IPS DF 6.9 (cell line): Measurements from ENCODE around the gene CACNA1G.

Experiments
- DNase-seq: peaks from one replicate; pipeline ENCODE4 v3.0.0-alpha.2; 2013; ENCODE audit warnings: low read depth, low spot score
- H3K27ac ChIP-seq: one replicate; pipeline ENCODE4 v1.5.1; 2013; ENCODE audit warnings: low read length, control low read depth
- H3K27me3 ChIP-seq: 2 replicates; pipeline ENCODE4 v1.6.1; 2013; ENCODE audit warnings: mild to moderate bottlenecking, low read length; ENCODE audit not compliant: control insufficient read depth, insufficient read depth
- H3K36me3 ChIP-seq: 2 replicates; pipeline ENCODE4 v1.6.1; 2013; ENCODE audit warnings: low read length; ENCODE audit not compliant: control insufficient read depth, insufficient read depth
- H3K4me1 ChIP-seq: 2 replicates; pipeline ENCODE4 v1.6.1; 2013; ENCODE audit warnings: low read length; ENCODE audit not compliant: control insufficient read depth, insufficient read depth
- H3K4me3 ChIP-seq: 2 replicates; pipeline ENCODE4 v1.5.1; 2013; ENCODE audit warnings: mild to moderate bottlenecking, low read length
- H3K9me3 ChIP-seq: 2 replicates; pipeline ENCODE4 v1.6.1; 2013; ENCODE audit warnings: low read length, inconsistent platforms; ENCODE audit not compliant: control insufficient read depth, insufficient read depth
- WGBS: extraction: QIAGEN DNeasy Blood & Tissue Kit; methylation state at CpG from one replicate; pipeline ENCODE4 v1.1.7; 2013; ENCODE audit warnings: mixed read lengths, missing lambda C conversion rate; ENCODE audit not compliant: insufficient read length, insufficient coverage; 5-methylcytosine and 5-hydroxymethylcytosine counted together

Gene CACNA1G

GRCh38 chr17:50586421-50587247 lies 26.1 kb downstream of the CACNA1G start:
- no peaks in the 10 kb centered on the region for H3K9me3 ChIP-seq
- no peaks in the 10 kb centered on the region for H3K27me3 ChIP-seq
- H3K4me1 ChIP-seq, result 0 out of 2 replicates have a peak, but pooled peaks cover 1% of the 10 kb centered on the region
- no CpG with 5 or more reads among the region's 9 CpGs for WGBS
- no peaks in the 10 kb centered on the region for H3K36me3 ChIP-seq
- H3K27ac ChIP-seq, result no peak overlapping the region
- no peak for DNase-seq
- H3K4me3 ChIP-seq, result no peak overlapping the region

- DNase-seq, result no peak
- Histone ChIP-seq H3K4me3 (no peak overlapping the region), H3K4me1 (0 out of 2 replicates have a peak, but pooled peaks cover 1% of the 10 kb centered on the region), H3K27me3 (no peaks in the 10 kb centered on the region), H3K27ac (no peak overlapping the region), H3K9me3 (no peaks in the 10 kb centered on the region), H3K36me3 (no peaks in the 10 kb centered on the region)
- no CpG with 5 or more reads among the region's 9 CpGs for WGBS
These were observed 27.1 kb downstream of the CACNA1G start for GRCh38 chr17:50587571-50587970.

GRCh38 chr17:50588391-50589049 lies 28.0 kb downstream of the CACNA1G start:
- Histone ChIP-seq H3K4me1 (0 out of 2 replicates have a peak, but pooled peaks cover 2% of the 10 kb centered on the region), H3K27ac (no peak overlapping the region), H3K36me3 (no peaks in the 10 kb centered on the region), H3K27me3 (no peaks in the 10 kb centered on the region), H3K4me3 (no peak overlapping the region), H3K9me3 (no peaks in the 10 kb centered on the region)
- DNase-seq, result no peak
- no CpG with 5 or more reads among the region's 18 CpGs for WGBS

GRCh38 chr17:50589095-50589705 lies 28.7 kb downstream of the CACNA1G start:
- no peak overlapping the region for H3K4me3 ChIP-seq
- H3K27ac ChIP-seq, result no peak overlapping the region
- no peaks in the 10 kb centered on the region for H3K27me3 ChIP-seq
- H3K4me1 ChIP-seq, result 0 out of 2 replicates have a peak, but pooled peaks cover 2% of the 10 kb centered on the region
- no peaks in the 10 kb centered on the region for H3K9me3 ChIP-seq
- no CpG with 5 or more reads among the region's 10 CpGs for WGBS
- no peaks in the 10 kb centered on the region for H3K36me3 ChIP-seq
- no peak for DNase-seq

- Histone ChIP-seq H3K27ac (no peak overlapping the region), H3K9me3 (no peaks in the 10 kb centered on the region), H3K36me3 (no peaks in the 10 kb centered on the region), H3K4me3 (no peak overlapping the region), H3K4me1 (0 out of 2 replicates have a peak, but pooled peaks cover 2% of the 10 kb centered on the region), H3K27me3 (no peaks in the 10 kb centered on the region)
- no peak for DNase-seq
- no CpG with 5 or more reads among the region's 24 CpGs for WGBS
These were observed 30.6 kb downstream of the CACNA1G start for GRCh38 chr17:50590946-50591737.

- H3K27ac ChIP-seq, result no peak overlapping the region
- WGBS, result no CpG with 5 or more reads among the region's 10 CpGs
- DNase-seq, result no peak
These were observed 32.8 kb downstream of the CACNA1G start for GRCh38 chr17:50593321-50593720.

GRCh38 chr17:50594128-50594823 lies 33.8 kb downstream of the CACNA1G start:
- H3K9me3 ChIP-seq, result no peaks in the 10 kb centered on the region
- WGBS, result no CpG with 5 or more reads among the region's 11 CpGs
- no peak overlapping the region for H3K27ac ChIP-seq
- H3K27me3 ChIP-seq, result no peaks in the 10 kb centered on the region
- 0 out of 2 replicates have a peak, but pooled peaks cover 1% of the 10 kb centered on the region for H3K4me1 ChIP-seq
- no peaks in the 10 kb centered on the region for H3K36me3 ChIP-seq
- no peak overlapping the region for H3K4me3 ChIP-seq
- DNase-seq, result no peak

More at GRCh38 chr17:50593321-50593720, 32.8 kb downstream of the CACNA1G start:
- H3K4me1 ChIP-seq, result 0 out of 2 replicates have a peak, but pooled peaks cover 1% of the 10 kb centered on the region
- no peaks in the 10 kb centered on the region for H3K9me3 ChIP-seq
- no peak overlapping the region for H3K4me3 ChIP-seq
- H3K27me3 ChIP-seq, result no peaks in the 10 kb centered on the region
- H3K36me3 ChIP-seq, result no peaks in the 10 kb centered on the region

GRCh38 chr17:50594892-50595291 lies 34.4 kb downstream of the CACNA1G start:
- H3K27me3 ChIP-seq, result no peaks in the 10 kb centered on the region
- DNase-seq, result no peak
- H3K4me1 ChIP-seq, result peaks cover 1% of the 10 kb centered on the region; the same call in 1 of the 2 replicates
- H3K36me3 ChIP-seq, result no peaks in the 10 kb centered on the region
- no peak overlapping the region for H3K4me3 ChIP-seq
- H3K9me3 ChIP-seq, result no peaks in the 10 kb centered on the region
- WGBS, result no CpG with 5 or more reads among the region's 21 CpGs
- no peak overlapping the region for H3K27ac ChIP-seq

GRCh38 chr17:50596191-50597037 lies 35.9 kb downstream of the CACNA1G start:
- WGBS, result no CpG with 5 or more reads among the region's 34 CpGs
- Histone ChIP-seq H3K36me3 (no peaks in the 10 kb centered on the region), H3K4me1 (peaks cover 1% of the 10 kb centered on the region; the same call in 1 of the 2 replicates)

More at GRCh38 chr17:50596191-50597037, 35.9 kb downstream of the CACNA1G start:
- no peak overlapping the region for H3K27ac ChIP-seq
- peak; percentile 55 for DNase-seq
- no peaks in the 10 kb centered on the region for H3K9me3 ChIP-seq
- H3K27me3 ChIP-seq, result no peaks in the 10 kb centered on the region
- H3K4me3 ChIP-seq, result no peak overlapping the region
